ENCODE results near the gene KLF6.

Gene KLF6

GRCh38 chr10:3822541-3823330 is 37.7 kb upstream of the KLF6 start:
- DNase-seq (ENCODE audit: low read depth) = no peak
- H3K4me3 ChIP-seq (ENCODE audit: low read depth, low read length) = no peak overlapping the region
- no peak for TF ChIP-seq CTCF (IDR thresholded peaks at IDR 0.05; ENCODE audit: low read depth, low read length, missing control alignments)

GRCh38 chr10:3820255-3820654 is 35.2 kb upstream of the KLF6 start:
- DNase-seq (ENCODE audit: low read depth) = no peak
- TF ChIP-seq CTCF (IDR thresholded peaks at IDR 0.05; ENCODE audit: low read depth, low read length, missing control alignments) = no peak
- H3K4me3 ChIP-seq (ENCODE audit: low read depth, low read length) = no peak overlapping the region

GRCh38 chr10:3816995-3817394 is 32.0 kb upstream of the KLF6 start:
- no peak overlapping the region for H3K4me3 ChIP-seq (ENCODE audit: low read depth, low read length)
- no peak for DNase-seq (ENCODE audit: low read depth)
- no peak for TF ChIP-seq CTCF (IDR thresholded peaks at IDR 0.05; ENCODE audit: low read depth, low read length, missing control alignments)

- no peak overlapping the region for H3K4me3 ChIP-seq (ENCODE audit: low read depth, low read length)
- TF ChIP-seq CTCF (IDR thresholded peaks at IDR 0.05; ENCODE audit: low read depth, low read length, missing control alignments) = no peak
- no peak for DNase-seq (ENCODE audit: low read depth)
Measured at GRCh38 chr10:3814838-3815220, 29.8 kb upstream of the KLF6 start.

GRCh38 chr10:3813986-3814837 is 29.2 kb upstream of the KLF6 start:
- no peak overlapping the region for H3K4me3 ChIP-seq (ENCODE audit: low read depth, low read length)
- no peak for TF ChIP-seq CTCF (IDR thresholded peaks at IDR 0.05; ENCODE audit: low read depth, low read length, missing control alignments)
- no peak for DNase-seq (ENCODE audit: low read depth)

- DNase-seq (ENCODE audit: low read depth) = no peak
- no peak overlapping the region for H3K4me3 ChIP-seq (ENCODE audit: low read depth, low read length)
- TF ChIP-seq CTCF (IDR thresholded peaks at IDR 0.05; ENCODE audit: low read depth, low read length, missing control alignments) = no peak
Measured at GRCh38 chr10:3813267-3813666, 28.3 kb upstream of the KLF6 start.

Measured in GM12864 (cell line).